ENCODE measurements around the gene MEN1. TPM values are rescaled to one million over a fixed set of nuclear protein-coding genes. Genes with fewer than 3 reads are reported as not detected.

Gene MEN1
- total and polyA plus RNA-seq, 2 of the 13 experiments (the other 11 are each of a cell fraction or from before 2014, with no cell fraction given) = 20.5 to 27.3 TPM

GRCh38 chr11:64810271-64810890 is at the start of gene MEN1 (continued):
- TF ChIP-seq ZNF574 (CRISPR knock-in tag; IDR thresholded peaks at IDR 0.05) (peak; percentile 92), ELF3 (CRISPR knock-in tag; IDR thresholded peaks at IDR 0.05) (peak; percentile 55), PHF5A (CRISPR knock-in tag; IDR thresholded peaks at IDR 0.05; ENCODE audit: low read depth, unreplicated experiment) (no peak), ATM (IDR thresholded peaks at IDR 0.05; ENCODE audit: borderline replicate concordance) (no peak), ATAD3A (CRISPR knock-in tag; IDR thresholded peaks at IDR 0.05) (no peak), HMGXB3 (CRISPR knock-in tag; IDR thresholded peaks at IDR 0.05; ENCODE audit: borderline replicate concordance) (peak; percentile 98), ZGPAT (CRISPR knock-in tag; IDR thresholded peaks at IDR 0.05) (peak; percentile 80), ZNF234 (CRISPR knock-in tag; conservative IDR thresholded peaks at IDR 0.05) (no peak), MAF1 (CRISPR knock-in tag; IDR thresholded peaks at IDR 0.05; ENCODE audit: borderline replicate concordance) (no peak), ZNF619 (CRISPR knock-in tag; IDR thresholded peaks at IDR 0.05) (no peak), ZNF124 (CRISPR knock-in tag; IDR thresholded peaks at IDR 0.05) (no peak), GFI1 (CRISPR knock-in tag; IDR thresholded peaks at IDR 0.05; ENCODE audit: borderline replicate concordance) (no peak), PRPF4 (IDR thresholded peaks at IDR 0.05; ENCODE audit: low read depth, low read length, poor library complexity, severe bottlenecking) (no peak), KMT2B (CRISPR knock-in tag; IDR thresholded peaks at IDR 0.05) (0 out of 2 replicates have a peak, but pooled peaks have one; percentile 58), ZMYM2 (CRISPR knock-in tag; IDR thresholded peaks at IDR 0.05) (no peak), ZBTB43 (CRISPR knock-in tag; conservative IDR thresholded peaks at IDR 0.05) (no peak)

All from HepG2 (cell line).